Nucleus accumbens (tissue), 56 donors: Measurements from ENCODE around the gene NPTN.

Experiments
- DNase-seq, 56 donors: peaks; one replicate each; lab custom pipeline; 2025; lab: John Stamatoyannopoulos, UW

NPTN gene

DNA sequence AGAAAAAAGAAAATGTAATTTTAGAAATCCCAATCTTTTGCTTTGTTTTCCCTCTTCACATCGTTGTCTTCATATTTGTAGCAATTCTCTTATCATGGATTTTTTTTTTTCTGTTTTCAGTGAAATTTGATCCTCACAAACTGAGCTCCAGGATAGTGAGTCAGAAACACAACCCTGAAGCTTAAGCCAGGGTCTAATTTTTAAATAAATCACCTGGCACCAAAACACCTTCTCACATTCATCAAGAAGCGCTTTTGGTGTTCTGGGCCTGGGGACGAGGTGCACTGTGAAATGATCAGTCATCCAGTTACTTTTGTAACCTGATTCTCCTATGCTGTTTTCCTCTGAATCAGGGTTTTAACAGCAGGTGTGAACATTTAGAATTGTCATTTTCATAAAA lies 102.5 kb downstream of the NPTN start:
- DNase-seq: no peak

DNA sequence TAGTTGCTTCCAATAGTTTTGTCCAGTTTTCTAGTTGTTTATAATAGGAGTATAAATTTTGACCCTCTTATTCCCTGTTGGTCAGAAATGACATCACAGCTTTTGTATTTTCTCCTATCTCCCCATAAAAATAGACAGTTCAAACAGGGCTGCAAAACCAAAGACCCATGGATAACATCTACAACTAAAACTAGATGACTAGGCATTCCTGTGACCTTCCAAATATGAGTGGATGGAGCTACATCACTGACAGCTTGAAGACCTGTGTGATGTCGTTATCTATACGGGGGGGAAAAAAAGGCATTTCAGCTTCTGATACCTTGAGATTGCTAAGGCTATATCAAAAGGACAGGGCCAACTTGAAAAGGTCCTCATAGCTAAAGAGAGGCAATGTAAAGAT lies 105.6 kb downstream of the NPTN start:
- no peak for DNase-seq

DNA sequence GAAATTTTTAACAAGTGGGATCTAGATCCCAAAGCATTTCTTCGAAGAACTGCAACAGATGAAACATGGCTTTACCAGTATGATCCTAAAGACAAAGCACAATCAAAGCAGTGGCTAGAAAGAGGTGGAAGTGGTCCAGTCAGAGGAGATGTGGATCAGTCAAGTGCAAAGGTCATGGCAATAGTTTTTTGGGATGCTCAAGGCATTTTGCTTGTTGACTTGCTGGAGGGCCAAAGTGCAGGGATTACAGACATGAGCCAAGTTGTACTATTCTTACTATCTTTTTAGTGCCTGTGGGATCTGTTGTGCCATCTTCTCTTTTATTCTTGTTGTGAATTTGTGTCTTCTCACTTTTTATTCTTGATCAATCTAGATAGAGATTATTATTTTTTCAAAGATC lies 108.3 kb downstream of the NPTN start:
- DNase-seq: no peak

DNA sequence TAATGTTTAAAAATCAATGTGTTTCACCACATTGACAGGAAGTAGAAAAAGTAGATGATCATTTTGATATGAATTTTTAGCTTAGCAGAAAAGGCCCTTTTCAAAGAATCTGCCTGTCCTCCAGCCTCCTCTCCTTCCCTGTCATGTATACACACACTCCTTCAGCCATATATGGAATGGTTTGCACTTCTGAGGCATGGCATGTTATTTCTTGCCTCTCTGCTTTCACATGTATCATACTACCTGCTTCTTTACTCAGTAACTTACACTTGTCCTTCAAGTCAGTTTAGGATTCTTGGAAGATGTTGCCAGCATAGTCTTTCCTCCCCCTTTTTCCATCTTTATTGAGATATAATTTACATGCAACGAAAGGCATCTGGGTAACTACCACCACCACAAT lies 111.2 kb downstream of the NPTN start:
- no peak for DNase-seq

DNA sequence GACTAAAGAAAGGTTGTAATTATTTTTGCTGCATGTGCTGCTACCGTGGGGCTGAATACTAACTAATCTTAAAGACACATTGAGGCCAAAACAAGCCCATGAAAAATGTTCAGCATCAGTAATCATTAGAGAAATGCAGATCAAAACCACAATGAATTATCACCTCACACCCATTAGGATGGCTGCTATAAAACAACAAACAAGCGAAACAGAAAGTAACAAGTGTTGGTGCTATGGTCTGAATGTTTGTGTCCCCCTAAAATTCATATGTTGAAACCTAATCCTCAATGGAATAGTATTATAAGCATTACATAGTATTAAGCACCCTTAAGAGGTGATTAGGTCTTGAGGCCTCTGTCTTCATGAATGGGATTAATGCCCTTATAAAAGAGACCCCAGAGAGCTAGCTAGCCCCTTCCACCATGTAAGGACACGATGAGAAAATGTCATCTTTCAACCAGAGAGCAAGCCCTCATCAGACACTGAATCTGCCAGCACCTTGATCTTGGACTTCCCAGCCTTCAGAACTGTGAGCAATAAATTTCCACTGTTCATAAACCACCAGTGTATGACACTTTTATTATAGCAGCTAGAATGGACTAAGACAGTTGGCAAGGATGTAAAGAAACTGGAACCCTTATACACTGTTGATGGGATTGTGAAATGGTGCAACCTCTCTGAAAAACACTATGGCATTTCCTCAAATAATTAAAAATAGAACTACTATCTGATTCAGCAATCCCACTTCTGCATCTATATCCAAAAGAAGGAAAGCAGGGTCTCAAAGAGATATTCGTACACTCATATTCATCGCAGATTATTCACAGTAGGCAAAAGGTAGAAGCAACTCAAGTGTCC lies 114.1 kb downstream of the NPTN start:
- no peak for DNase-seq

DNA sequence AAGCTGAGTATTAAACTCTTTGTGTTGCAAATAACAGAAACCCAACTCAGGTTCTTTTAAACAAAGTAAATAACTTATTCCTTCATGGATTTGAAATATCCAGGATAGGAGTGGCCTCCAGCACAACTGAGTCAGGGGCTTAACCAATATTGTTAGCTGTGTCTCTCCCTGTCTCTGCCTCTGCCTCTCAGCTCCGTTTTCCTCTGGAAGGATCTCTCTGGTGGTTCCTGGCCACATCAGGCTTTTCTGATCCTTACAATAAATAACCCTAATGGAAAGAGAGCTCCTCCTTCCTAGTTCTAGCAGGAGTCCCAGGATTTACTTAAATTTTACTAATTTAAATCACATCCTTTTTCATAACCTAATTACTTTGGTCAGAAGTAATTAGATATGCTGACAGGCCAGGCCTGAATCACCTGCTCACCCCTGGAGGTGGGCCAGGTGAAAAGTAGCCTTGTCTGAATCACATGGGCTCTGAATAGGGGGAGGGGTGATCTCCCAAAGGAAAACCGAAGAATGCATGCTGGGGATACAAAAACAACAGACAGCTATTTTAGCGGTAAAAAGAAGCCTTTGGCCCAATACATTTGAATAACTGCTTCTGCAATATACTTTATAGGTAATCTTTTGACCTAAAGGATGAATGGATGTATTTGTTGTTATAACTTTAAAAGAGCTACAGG lies 114.9 kb downstream of the NPTN start:
- no peak for DNase-seq

DNA sequence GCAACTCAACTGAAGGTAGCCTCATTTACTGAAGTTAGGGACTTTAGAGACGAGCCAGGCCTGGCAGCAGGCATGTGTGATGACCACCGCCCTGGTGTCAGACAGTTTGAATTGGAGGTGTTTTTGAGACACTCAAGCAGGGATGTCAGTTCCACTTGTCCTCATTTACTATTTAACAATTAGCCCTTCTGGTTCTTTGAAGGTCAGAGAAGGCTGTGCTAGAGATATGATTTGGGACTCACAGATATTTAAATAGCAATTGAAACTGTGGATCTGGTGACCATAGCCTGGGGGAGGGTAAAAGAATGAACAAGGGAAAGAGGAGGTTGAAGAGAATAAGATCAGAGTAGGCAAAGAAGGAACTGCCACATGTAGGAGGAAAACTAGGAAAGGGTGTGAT lies 115.6 kb downstream of the NPTN start:
- no peak for DNase-seq

DNA sequence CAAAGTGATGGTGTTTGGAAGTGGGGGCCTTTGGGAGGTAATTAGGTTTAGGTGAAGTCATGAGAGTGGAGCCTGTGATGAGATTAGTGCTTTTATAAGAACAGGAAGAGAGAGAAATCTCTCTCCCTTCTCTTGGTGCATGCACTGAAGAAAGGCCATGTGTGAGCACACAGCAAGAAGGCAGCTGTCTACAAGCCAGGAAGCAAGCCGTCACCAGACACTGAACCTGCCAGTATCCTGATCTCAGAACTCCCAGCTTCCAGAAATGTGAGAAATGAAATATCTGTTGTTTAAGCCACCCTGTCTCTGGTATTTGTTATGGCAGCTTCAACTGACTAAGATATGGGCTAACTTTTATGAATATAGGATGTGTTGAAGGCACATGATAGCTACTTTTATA lies 117.7 kb downstream of the NPTN start:
- no peak for DNase-seq
